WTC11 (cell line): ENCODE results near the gene PNPLA6.

ENCODE experiments used
- NFE2L1 ChIP-seq: sonication (generic); formaldehyde crosslinking; IDR thresholded peaks from 2 replicates; pipeline ENCODE4 v1.8.1; 2023; ENCODE audit warnings: missing genetic modification reagents
- PREB ChIP-seq: sonication (generic); formaldehyde crosslinking; IDR thresholded peaks from 2 replicates; pipeline ENCODE4 v1.8.1; 2022; ENCODE audit warnings: mild to moderate bottlenecking, missing genetic modification reagents, moderate library complexity, borderline replicate concordance

GRCh38 chr19:7607212-7607873 lies 71.8 kb downstream of the PNPLA6 start:
- TF ChIP-seq PREB (CRISPR knock-in tag) (no peak), NFE2L1 (CRISPR knock-in tag) (no peak)
